Upper lobe of left lung (tissue), 6 donors: Measurements from ENCODE around the gene ZNF599. TPM values are rescaled to one million over a fixed set of nuclear protein-coding genes. Genes with fewer than 3 reads are reported as not detected.

Source experiments
- ATAC-seq, 2 donors: fragments of 200-7000 bp; cut with Tn5 transposase; one replicate each; pipeline ENCODE4 v1.9.1; 2022; ENCODE audit warnings: mild to moderate bottlenecking in 2 of 2, moderate library complexity in 2 of 2; ENCODE audit not compliant: low FRiP score in 2 of 2
- DNase-seq, 2 donors: peaks; one replicate each; pipeline ENCODE4 v3.0.0-alpha.2; 2019 to 2020
- H3K27ac ChIP-seq, 4 donors: fragments of 200-600 bp; sonication (generic); one replicate each; pipeline ENCODE4 v1.5.1; 2016 to 2019
- H3K27me3 ChIP-seq, 4 donors: fragments of 200-600 bp; sonication (generic); one replicate each; pipeline ENCODE4 v1.5.1; 2017 to 2019
- H3K36me3 ChIP-seq, 4 donors: fragments of 200-600 bp; sonication (generic); one replicate each; pipeline ENCODE4 v1.5.1; 2016 to 2019
- H3K4me1 ChIP-seq, 4 donors: fragments of 200-600 bp; sonication (generic); one replicate each; pipeline ENCODE4 v1.5.1; 2018 to 2019
- H3K4me3 ChIP-seq, 4 donors: fragments of 200-600 bp; sonication (generic); one replicate each; pipeline ENCODE4 v1.5.1; 2017 to 2019; ENCODE audit warnings: mild to moderate bottlenecking in 2 of 4, moderate library complexity in 1 of 4
- H3K9me3 ChIP-seq, 4 donors: fragments of 200-600 bp; sonication (generic); one replicate each; pipeline ENCODE4 v1.5.1; 2018 to 2019
- EP300 ChIP-seq, 4 donors: sonication (generic); formaldehyde crosslinking; IDR thresholded peaks; one replicate each; pipeline ENCODE4 v1.5.1; 2017; ENCODE audit warnings: antibody characterized with exemption in 4 of 4, control low read depth in 2 of 4
- POLR2A ChIP-seq, 4 donors: fragments of 450-650 bp; IDR thresholded peaks; one replicate each; pipeline ENCODE4 v1.5.1; 2016 to 2017; ENCODE audit warnings: antibody characterized with exemption in 4 of 4, mild to moderate bottlenecking in 2 of 4
- POLR2AphosphoS5 ChIP-seq, 2 donors: sonication (generic); formaldehyde crosslinking; IDR thresholded peaks; one replicate each; pipeline ENCODE4 v1.5.1; 2017; ENCODE audit warnings: antibody characterized with exemption in 2 of 2
- WGBS, 2 donors: methylation state at CpG; one replicate each; pipeline ENCODE4 v1.1.5; 2017 to 2018; 5-methylcytosine and 5-hydroxymethylcytosine counted together
- total RNA-seq, 6 donors: library from RNA; depleted of rRNA in 4 of 6; stranded (reverse); fragments of >200 nt in 4 of 6; gene quantifications; one replicate each; pipeline versions ENCODE4 v1.1.0 to v1.2.1, GENCODE V29; 2016 to 2021
- TF ChIP-seq, protein P1 (sequence below), 6 experiments: fragments of 450-650 bp in 4 of 6; fragments of 200-600 bp in 2 of 6; sonication (generic) in 2 of 6; IDR thresholded peaks; one replicate each; pipeline ENCODE4 v1.5.1; 2016 to 2019; ENCODE audit warnings: antibody characterized with exemption in 6 of 6
- donor health status: DM: no; HTN: no; CAD: no; lungs with moderate emphysema.
- donor health status: DM: no; HTN: yes; CAD: no; lungs with severe emphysema.

ZNF599 gene
- total RNA-seq, 6 donors from 2014 or later: 5.8 to 8.2 (median 7.2) TPM

DNA sequence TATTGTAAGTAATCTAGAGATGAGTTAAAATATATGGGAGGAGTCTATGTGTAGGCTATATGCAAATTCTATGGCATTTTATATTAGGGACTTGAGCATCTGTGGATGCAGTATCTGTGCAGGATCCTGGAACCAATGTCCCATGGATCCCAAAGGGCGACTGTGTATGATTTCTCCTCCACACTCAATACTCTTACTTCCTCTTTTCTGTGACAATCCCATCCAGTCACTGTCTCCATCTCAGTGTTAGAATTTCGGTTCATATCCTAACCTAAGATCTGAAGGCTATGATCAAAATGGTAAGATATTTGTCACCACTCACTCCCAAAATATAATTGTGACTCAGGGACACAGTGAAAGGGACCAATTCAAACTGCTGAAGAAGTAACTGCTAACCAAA lies 15.1 kb upstream of the ZNF599 start:
- TF ChIP-seq POLR2A (IDR thresholded peaks at IDR 0.05) (no peak), POLR2AphosphoS5 (IDR thresholded peaks at IDR 0.05) (no peak), EP300 (IDR thresholded peaks at IDR 0.05) (no peak)
- TF ChIP-seq, protein P1, sequence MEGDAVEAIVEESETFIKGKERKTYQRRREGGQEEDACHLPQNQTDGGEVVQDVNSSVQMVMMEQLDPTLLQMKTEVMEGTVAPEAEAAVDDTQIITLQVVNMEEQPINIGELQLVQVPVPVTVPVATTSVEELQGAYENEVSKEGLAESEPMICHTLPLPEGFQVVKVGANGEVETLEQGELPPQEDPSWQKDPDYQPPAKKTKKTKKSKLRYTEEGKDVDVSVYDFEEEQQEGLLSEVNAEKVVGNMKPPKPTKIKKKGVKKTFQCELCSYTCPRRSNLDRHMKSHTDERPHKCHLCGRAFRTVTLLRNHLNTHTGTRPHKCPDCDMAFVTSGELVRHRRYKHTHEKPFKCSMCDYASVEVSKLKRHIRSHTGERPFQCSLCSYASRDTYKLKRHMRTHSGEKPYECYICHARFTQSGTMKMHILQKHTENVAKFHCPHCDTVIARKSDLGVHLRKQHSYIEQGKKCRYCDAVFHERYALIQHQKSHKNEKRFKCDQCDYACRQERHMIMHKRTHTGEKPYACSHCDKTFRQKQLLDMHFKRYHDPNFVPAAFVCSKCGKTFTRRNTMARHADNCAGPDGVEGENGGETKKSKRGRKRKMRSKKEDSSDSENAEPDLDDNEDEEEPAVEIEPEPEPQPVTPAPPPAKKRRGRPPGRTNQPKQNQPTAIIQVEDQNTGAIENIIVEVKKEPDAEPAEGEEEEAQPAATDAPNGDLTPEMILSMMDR (IDR thresholded peaks at IDR 0.05): no peak
- no peak overlapping the region for H3K27ac ChIP-seq
- no peaks in the 10 kb centered on the region for H3K9me3 ChIP-seq
- H3K27me3 ChIP-seq: no peaks in the 10 kb centered on the region
- DNase-seq (no peak), ATAC-seq (no peak)
- 66 to 71% methylated on average over 2 of the region's 2 CpGs for WGBS, 2 donors
- H3K36me3 ChIP-seq: no peaks in the 10 kb centered on the region
- no peak overlapping the region for H3K4me3 ChIP-seq
- no peaks in the 10 kb centered on the region for H3K4me1 ChIP-seq

DNA sequence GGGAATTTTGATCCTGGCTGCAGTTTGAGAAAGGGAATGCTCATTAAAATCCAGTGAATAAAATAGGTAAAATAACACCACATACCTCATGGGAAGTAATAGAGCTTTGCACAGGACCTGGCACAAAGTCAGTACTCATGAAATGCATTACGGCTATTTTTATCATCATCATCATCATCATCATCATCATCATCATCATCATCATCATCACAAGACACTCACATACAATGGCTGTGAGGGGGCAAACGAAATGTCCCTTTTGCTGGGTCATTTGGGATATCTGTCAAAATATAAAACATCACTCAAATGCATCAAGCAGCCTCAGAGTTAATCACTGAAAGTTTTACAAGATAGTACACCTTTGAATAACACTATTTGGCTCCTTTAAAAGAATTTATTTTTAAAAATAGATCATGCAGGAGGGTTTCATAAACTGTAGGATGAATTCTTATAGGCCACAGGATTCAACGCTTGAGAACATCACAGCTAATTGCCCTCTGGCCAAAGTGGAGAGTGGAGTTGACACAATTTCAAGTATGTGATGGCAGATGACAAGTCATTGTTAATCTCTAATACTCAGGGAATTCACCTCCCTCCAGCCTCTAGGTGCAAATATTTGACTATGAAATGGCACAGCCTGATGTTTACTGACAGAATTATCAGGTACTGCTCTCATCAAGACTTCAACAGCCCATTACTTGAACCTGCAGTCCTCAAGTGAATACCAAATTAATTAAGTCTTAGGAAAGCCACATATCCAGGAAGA lies 14.2 kb upstream of the ZNF599 start:
- ATAC-seq (no peak), DNase-seq (no peak)
- Histone ChIP-seq H3K27ac (no peak overlapping the region), H3K27me3 (no peaks in the 10 kb centered on the region), H3K9me3 (no peaks in the 10 kb centered on the region), H3K36me3 (no peaks in the 10 kb centered on the region), H3K4me3 (no peak overlapping the region), H3K4me1 (no peaks in the 10 kb centered on the region)
- 65% methylated on average over 3 of the region's 3 CpGs for WGBS, 2 donors
- TF ChIP-seq EP300 (IDR thresholded peaks at IDR 0.05) (no peak), POLR2AphosphoS5 (IDR thresholded peaks at IDR 0.05) (no peak)

DNA sequence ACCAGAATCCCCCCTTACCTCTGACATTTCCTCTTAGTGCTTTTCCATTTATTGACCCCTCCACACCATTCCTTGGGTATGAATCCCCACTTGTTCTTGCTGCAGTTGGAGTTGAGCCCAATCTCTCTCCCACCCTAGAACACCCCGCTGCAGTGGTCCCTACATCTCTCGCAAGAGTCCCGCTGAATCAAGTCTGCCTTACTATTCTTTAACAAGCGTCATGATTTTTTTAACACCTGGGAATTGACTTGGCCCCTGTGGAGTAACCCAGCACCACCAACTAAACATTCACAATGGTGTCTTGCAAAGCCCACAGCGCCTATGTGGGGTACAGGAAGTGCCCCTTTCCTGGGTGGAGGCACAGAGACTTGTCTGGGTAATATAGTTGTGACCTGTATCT lies 13.2 kb upstream of the ZNF599 start:
- DNase-seq (no peak), ATAC-seq (no peak)
- TF ChIP-seq, protein P1 (IDR thresholded peaks at IDR 0.05): no peak
- TF ChIP-seq POLR2A (IDR thresholded peaks at IDR 0.05): no peak
- TF ChIP-seq POLR2AphosphoS5 (IDR thresholded peaks at IDR 0.05): no peak
- no peak for TF ChIP-seq EP300 (IDR thresholded peaks at IDR 0.05)
- H3K9me3 ChIP-seq: no peaks in the 10 kb centered on the region
- no peak overlapping the region for H3K4me3 ChIP-seq
- no peaks in the 10 kb centered on the region for H3K36me3 ChIP-seq
- WGBS, 2 donors: 78 to 79% methylated on average over 5 of the region's 5 CpGs
- H3K4me1 ChIP-seq: no peaks in the 10 kb centered on the region
- no peak overlapping the region for H3K27ac ChIP-seq
- H3K27me3 ChIP-seq: no peaks in the 10 kb centered on the region

DNA sequence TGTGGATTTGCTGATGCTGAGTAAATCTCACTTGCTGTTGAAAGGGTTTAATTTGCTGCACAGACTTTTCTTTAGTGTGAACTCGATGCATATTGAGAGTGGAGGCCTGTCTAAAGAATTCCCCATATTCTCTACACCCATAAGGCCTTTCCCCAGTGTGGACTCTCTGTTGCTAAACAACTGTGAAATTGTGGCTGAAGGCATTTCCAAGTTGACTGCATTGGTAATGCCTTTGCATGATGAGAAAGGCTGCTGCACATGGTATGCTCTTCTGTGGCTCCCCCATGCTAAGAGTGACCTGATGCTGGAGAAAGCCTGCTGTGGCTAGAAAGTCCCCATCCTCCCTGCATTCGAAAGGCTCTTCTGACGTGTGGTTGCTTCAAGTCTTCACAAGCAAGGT lies 6.6 kb upstream of the ZNF599 start:
- H3K9me3 ChIP-seq: no peaks in the 10 kb centered on the region
- no peak overlapping the region for H3K4me3 ChIP-seq
- DNase-seq: no peak
- no peaks in the 10 kb centered on the region for H3K36me3 ChIP-seq
- no peak overlapping the region for H3K27ac ChIP-seq
- no peak for TF ChIP-seq POLR2AphosphoS5 (IDR thresholded peaks at IDR 0.05)
- TF ChIP-seq, protein P1 (IDR thresholded peaks at IDR 0.05): no peak
- TF ChIP-seq POLR2A (IDR thresholded peaks at IDR 0.05): no peak
- TF ChIP-seq EP300 (IDR thresholded peaks at IDR 0.05): no peak
- no peaks in the 10 kb centered on the region for H3K27me3 ChIP-seq
- no peaks in the 10 kb centered on the region for H3K4me1 ChIP-seq
- WGBS, 2 donors: 66 to 69% methylated on average over 3 of the region's 3 CpGs
- no peak for ATAC-seq

DNA sequence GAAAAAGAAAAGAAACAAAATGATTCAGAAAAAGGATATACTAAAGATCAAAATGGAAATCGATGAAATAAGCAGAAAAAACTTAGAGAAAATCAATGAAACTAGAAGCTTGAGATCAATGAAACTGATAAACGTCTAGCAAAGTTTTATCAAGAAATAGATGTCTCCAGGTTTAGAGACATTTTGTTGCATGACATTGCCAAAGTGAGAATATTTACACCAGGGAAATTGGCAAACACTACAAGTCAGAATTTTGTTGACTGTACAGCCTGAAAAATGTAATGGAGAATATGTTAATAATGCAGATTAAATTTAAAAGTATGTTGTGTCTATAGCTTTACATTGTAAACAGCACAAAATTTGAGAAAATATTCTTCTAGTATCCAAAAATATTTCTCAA lies 5.3 kb upstream of the ZNF599 start:
- DNase-seq (no peak), ATAC-seq (no peak)
- 76 to 83% methylated on average over 2 of the region's 2 CpGs for WGBS, 2 donors
- Histone ChIP-seq H3K27me3 (no peaks in the 10 kb centered on the region), H3K4me3 (no peak overlapping the region), H3K27ac (no peak overlapping the region), H3K36me3 (no peaks in the 10 kb centered on the region), H3K9me3 (no peaks in the 10 kb centered on the region), H3K4me1 (peaks cover 0 to 2% (median 0%) of the 10 kb centered on the region in 4 donors)
- no peak for TF ChIP-seq POLR2AphosphoS5 (IDR thresholded peaks at IDR 0.05)
- no peak for TF ChIP-seq POLR2A (IDR thresholded peaks at IDR 0.05)
- TF ChIP-seq, protein P1 (IDR thresholded peaks at IDR 0.05): no peak
- TF ChIP-seq EP300 (IDR thresholded peaks at IDR 0.05): no peak
